Urinary bladder (tissue), 4 donors: ENCODE measurements around the gene ADAMTS6. TPM values are rescaled to one million over a fixed set of nuclear protein-coding genes. Genes with fewer than 3 reads are reported as not detected.
"Not testable (repeated sequence)": the region's sequence is repeated elsewhere in the genome, so short reads cannot be mapped to it uniquely, and the experiment has no call there.

Experiments
- DNase-seq: peaks from one replicate; pipeline ENCODE4 v3.0.0-alpha.2; 2015; ENCODE audit errors: extremely low spot score
- H3K27ac ChIP-seq: one replicate; pipeline ENCODE4 v1.5.1; 2013; ENCODE audit warnings: low read depth, mild to moderate bottlenecking, moderate library complexity
- H3K36me3 ChIP-seq: one replicate; pipeline ENCODE4 v1.6.1; 2013; ENCODE audit warnings: mild to moderate bottlenecking, moderate library complexity; ENCODE audit not compliant: insufficient read depth
- H3K4me1 ChIP-seq: one replicate; pipeline ENCODE4 v1.6.1; 2013; ENCODE audit warnings: mild to moderate bottlenecking, moderate library complexity; ENCODE audit not compliant: insufficient read depth
- H3K4me3 ChIP-seq: one replicate; pipeline ENCODE4 v1.5.1; 2013; ENCODE audit warnings: low read depth, low read length
- WGBS: extraction: QIAGEN DNeasy Blood & Tissue Kit; methylation state at CpG from one replicate; pipeline ENCODE4 v1.1.7; 2013; 5-methylcytosine and 5-hydroxymethylcytosine counted together
- polyA plus RNA-seq: library from polyadenylated mRNA; stranded (reverse); fragments of 200-250 nt; gene quantifications from one replicate; pipeline ENCODE4 v1.2.3, GENCODE V29; 2013
- total RNA-seq: library from RNA; depleted of rRNA; stranded (reverse); fragments of >200 nt; gene quantifications from one replicate; pipeline ENCODE4 v1.2.3, GENCODE V29; 2014
- donor health status: healthy with polysubstance abuse.
- donor health status: healthy.

Gene ADAMTS6
- total and polyA plus RNA-seq, 2 donors: 2.6 to 23.1 TPM

DNA sequence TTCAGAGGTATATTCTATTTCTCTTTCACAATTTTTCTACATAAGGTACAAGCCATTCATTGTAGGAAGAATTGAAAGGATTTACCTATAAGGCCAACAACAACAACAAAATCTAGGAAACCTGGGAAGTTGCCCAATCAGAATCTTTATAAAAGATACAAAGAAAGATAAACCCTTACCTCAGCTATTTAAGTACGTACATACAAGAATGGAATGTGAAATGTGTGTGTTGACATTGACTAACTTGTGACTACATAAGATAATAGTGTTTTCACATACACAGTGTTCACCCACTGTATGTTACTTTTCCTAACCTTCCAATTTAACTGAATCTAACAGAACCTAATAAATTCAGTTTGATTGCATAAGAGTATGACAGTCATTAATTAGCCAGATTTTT lies 154.1 kb downstream of the ADAMTS6 start:
- Histone ChIP-seq H3K4me3 (no peak overlapping the region), H3K36me3 (no peaks in the 10 kb centered on the region), H3K4me1 (no peaks in the 10 kb centered on the region), H3K27ac (no peak overlapping the region)
- no peak for DNase-seq
- WGBS: 73% methylated on average over 1 of the region's 1 CpG

DNA sequence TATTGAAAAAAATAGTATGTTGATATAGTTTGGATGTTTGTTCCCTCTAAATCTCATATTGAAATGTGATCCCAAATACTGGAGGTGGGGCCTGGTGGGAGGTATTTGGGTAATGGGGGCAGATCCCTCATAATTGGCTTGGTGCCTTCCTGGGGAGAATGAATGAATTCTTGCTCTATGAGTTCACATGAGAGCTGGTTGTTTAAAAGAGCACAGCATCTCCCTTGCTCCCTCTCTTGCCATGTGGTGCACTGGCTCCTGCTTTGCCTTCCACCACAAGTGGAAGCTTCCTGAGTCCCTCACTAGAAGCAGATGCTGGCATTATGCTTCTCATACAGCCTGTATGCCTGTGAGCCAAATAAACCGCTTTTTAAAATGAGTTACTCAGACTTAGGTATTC lies 154.8 kb downstream of the ADAMTS6 start:
- Histone ChIP-seq H3K27ac (no peak overlapping the region), H3K4me3 (no peak overlapping the region), H3K4me1 (no peaks in the 10 kb centered on the region), H3K36me3 (no peaks in the 10 kb centered on the region)
- no peak for DNase-seq
- WGBS: 89% methylated on average over 1 of the region's 1 CpG

- H3K36me3 ChIP-seq: no peaks in the 10 kb centered on the region
- WGBS: 92% methylated on average over 1 of the region's 1 CpG
- DNase-seq: no peak
- no peaks in the 10 kb centered on the region for H3K4me1 ChIP-seq
- no peak overlapping the region for H3K27ac ChIP-seq
- no peak overlapping the region for H3K4me3 ChIP-seq
Measured at GRCh38 chr5:65324226-65324625, 157.5 kb downstream of the ADAMTS6 start.

DNA sequence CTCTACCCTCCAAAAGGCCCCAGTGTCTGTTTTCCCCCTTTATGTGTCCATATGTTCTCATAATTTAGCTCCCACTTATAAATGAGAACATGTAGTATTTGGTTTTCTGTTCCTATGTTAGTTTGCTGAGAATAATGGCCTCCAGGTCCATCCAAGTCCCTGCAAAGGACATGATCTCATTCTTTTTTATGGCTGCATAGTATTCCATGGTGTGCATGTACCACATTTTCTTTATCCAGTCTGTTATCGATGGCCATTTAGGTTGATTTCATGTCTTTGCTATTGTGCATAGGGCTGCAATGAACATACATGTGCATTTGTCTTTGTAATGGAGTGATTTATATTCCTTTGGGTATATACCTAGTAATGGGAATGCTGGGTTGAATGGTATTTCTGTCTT lies 161.0 kb downstream of the ADAMTS6 start:
- not testable (repeated sequence) for H3K36me3 ChIP-seq, H3K4me1 ChIP-seq, H3K27ac ChIP-seq, DNase-seq, H3K4me3 ChIP-seq
- whole genome bisulfite sequencing: 97% methylated on average over 1 of the region's 1 CpG

DNA sequence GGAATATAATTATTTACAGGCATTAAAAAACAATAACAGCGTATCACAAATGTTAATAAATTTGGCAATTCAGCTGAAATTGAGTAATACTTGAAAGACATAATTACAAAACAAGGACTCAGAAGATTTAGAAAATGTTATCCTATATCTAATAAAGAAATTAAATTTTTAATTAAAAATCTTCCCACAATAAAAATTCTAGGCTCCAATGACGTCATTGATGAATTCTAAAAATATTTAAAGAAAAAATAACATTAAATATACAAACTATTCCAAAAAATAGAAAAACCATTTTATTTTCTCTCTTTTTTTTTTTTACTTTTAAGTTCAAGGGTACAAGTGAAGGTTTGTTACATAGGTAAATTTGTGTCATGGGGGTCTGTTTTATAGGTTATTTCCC lies 161.5 kb downstream of the ADAMTS6 start:
- Histone ChIP-seq H3K36me3 (no peaks in the 10 kb centered on the region), H3K27ac (no peak overlapping the region), H3K4me3 (no peak overlapping the region), H3K4me1 (no peaks in the 10 kb centered on the region)
- 94% methylated on average over 2 of the region's 2 CpGs for WGBS
- no peak for DNase-seq

GRCh38 chr5:65307931-65308330 lies 173.8 kb downstream of the ADAMTS6 start:
- Histone ChIP-seq H3K4me1 (peaks cover 1% of the 10 kb centered on the region), H3K27ac (no peak overlapping the region), H3K4me3 (no peak overlapping the region), H3K36me3 (no peaks in the 10 kb centered on the region)
- WGBS: 96% methylated on average over 1 of the region's 1 CpG
- no peak for DNase-seq

DNA sequence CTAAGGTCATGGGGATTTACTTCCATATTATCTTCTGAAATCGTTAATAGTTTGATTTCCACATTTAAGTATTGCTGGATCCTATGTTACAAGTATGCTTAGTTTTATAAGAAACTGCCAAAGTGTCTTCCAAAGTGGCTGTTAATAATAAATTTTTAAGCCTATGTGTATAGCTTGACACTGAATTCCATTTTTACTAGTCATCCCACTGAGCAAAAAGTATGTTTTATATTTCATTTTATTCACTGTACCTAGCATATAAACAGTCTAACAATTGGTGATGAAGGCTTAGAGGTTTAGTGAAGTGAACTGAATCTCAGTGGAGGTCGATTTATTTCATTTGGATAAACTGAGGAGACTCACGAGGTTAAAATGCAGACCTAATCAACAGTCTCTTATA lies 174.6 kb downstream of the ADAMTS6 start:
- Histone ChIP-seq H3K36me3 (no peaks in the 10 kb centered on the region), H3K4me3 (no peak overlapping the region), H3K27ac (no peak overlapping the region), H3K4me1 (peaks cover 1% of the 10 kb centered on the region)
- 81% methylated on average over 3 of the region's 3 CpGs for WGBS
- no peak for DNase-seq

DNA sequence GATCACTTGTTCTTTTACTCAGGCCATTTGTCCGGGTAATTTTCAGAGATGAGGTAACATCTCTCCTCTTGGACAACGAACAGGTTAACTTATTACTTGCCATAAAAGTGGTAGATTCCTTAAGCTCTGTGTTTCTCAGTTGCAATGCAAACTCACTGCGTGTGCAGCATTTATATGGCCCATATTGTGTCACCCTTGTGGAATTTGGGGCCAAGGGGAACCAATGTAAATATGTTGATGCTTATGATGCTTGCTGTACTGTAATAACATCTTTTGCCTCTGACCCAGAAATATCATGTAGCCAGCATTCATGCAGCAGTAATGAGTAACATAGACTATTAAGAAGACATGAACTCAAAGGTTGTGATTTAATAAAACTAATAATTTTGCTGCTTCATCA lies 175.8 kb downstream of the ADAMTS6 start:
- WGBS: 58% methylated on average over 3 of the region's 3 CpGs
- H3K4me1 ChIP-seq: peaks cover 1% of the 10 kb centered on the region
- DNase-seq: no peak
- no peak overlapping the region for H3K27ac ChIP-seq
- no peak overlapping the region for H3K4me3 ChIP-seq
- no peaks in the 10 kb centered on the region for H3K36me3 ChIP-seq

DNA sequence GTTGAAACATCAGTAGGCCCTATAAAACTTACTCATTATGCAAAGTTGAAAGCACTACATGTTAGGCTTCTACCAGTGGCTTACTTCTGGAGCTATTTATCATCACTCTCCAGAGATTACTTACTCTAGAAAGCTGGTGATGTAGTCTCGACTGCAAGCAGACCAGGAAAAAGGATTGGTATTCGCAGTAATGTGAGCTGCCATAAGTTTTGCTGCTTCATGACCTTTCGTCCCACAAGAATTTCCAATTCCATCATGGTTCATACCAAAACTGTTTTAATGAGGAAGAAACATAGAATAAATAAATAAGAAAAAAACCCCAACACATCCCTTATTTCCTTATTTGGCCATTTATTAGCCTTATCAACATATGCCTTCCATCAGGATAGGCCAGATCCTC lies 181.9 kb downstream of the ADAMTS6 start:
- no peaks in the 10 kb centered on the region for H3K36me3 ChIP-seq
- WGBS: 80% methylated on average over 3 of the region's 3 CpGs
- no peak overlapping the region for H3K27ac ChIP-seq
- no peak for DNase-seq
- H3K4me3 ChIP-seq: no peak overlapping the region
- no peaks in the 10 kb centered on the region for H3K4me1 ChIP-seq

DNA sequence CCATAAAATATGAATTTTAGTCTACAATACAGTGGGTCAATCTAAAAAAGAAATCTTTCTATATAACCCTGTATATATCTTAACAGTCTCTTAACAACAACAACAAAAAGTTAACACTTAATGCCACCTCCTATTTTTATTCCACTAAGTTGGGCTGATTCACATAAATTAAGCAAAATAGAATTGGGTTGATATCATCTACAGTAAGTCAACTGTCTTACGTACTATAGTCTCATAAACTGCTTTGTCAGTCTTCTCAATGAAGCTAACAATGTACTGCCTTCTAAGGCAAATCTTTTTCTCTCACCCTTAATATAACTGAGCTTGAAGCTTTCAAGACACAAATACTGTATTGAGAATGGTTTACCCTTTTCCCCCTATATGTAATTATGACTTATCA lies 185.7 kb downstream of the ADAMTS6 start:
- H3K4me1 ChIP-seq: no peaks in the 10 kb centered on the region
- no peaks in the 10 kb centered on the region for H3K36me3 ChIP-seq
- no peak for DNase-seq
- H3K27ac ChIP-seq: no peak overlapping the region
- 91% methylated on average over 1 of the region's 1 CpG for WGBS
- no peak overlapping the region for H3K4me3 ChIP-seq

DNA sequence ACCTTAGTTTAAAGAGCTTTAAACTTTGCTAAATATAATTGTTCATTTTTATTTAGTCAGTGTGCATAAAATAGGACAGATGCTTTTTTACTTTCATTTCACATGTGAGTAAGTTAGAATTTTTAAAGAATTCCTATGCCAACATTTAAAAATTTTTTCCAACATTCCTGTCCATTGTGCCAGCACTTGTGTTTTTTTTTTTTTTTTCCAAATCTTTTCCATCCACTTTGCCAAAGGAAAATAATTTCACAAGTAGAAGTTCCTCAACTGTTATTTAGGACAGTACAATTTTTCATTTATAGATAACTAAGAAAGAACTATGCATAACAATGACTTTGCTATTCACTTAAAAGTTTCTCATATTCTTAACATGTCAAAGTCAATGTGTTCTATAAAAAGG lies 189.5 kb downstream of the ADAMTS6 start:
- Histone ChIP-seq H3K4me3 (no peak overlapping the region), H3K4me1 (no peaks in the 10 kb centered on the region), H3K36me3 (no peaks in the 10 kb centered on the region), H3K27ac (no peak overlapping the region)
- no peak for DNase-seq

DNA sequence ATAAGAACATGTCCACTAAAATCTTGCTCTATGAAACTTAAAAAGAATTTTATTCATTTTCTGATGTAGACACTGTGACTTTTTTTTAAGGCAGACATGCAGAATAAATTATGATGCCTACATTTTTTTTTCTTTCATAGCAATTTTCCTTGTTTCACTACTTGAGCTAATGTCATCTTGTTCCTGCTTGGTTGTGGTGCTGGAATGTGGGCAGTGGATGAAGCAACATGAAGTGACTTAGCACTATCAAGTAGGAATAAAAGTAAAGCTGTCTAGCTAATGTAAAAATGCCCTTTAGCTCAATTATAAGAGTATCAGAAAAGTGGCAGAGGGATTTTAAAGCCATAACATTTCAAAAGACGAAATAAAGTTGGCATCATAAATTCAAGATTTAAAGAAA lies 191.0 kb downstream of the ADAMTS6 start:
- no peak overlapping the region for H3K27ac ChIP-seq
- 100% methylated on average over 1 of the region's 1 CpG for WGBS
- no peak overlapping the region for H3K4me3 ChIP-seq
- H3K36me3 ChIP-seq: no peaks in the 10 kb centered on the region
- no peak for DNase-seq
- no peaks in the 10 kb centered on the region for H3K4me1 ChIP-seq

DNA sequence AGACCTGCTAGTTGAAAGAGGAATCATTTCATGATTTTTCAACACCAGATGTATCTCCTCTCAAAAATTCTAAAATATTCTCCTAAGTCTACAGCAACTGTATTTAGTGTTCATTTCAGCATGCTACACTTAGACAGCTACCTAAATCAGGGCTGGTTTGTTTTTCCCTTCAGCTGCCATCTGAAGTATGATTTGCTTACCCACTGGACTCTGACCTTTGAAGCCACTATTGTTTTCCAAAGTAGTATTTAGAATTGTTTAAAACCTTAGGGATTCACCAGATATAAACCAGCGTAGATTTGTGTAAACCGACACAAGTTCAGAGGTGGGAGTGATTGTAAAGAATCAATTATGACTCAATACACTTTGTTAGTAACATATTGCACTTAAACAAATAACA lies 193.1 kb downstream of the ADAMTS6 start:
- Histone ChIP-seq H3K4me3 (no peak overlapping the region), H3K4me1 (no peaks in the 10 kb centered on the region), H3K36me3 (no peaks in the 10 kb centered on the region), H3K27ac (no peak overlapping the region)
- no peak for DNase-seq
- WGBS: 93% methylated on average over 2 of the region's 2 CpGs

DNA sequence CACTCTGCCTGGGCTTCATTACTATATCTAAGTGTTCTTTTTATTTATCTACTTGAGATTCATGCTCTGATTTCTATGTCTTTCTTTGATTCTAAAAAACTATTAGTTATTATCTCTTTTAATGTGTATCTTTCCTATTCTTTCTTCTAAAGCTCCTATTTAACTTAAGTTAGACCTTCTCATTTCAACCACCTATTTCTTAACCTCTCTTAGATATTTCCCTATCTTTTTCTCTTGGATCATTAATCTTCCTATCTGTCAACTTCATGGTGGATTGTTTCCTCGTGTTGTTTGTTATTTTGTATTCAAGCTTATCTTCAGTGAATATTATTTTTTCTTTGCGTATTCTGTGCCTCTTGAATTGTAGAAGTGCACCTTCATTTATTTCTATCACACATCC lies 202.1 kb downstream of the ADAMTS6 start:
- WGBS: 85% methylated on average over 2 of the region's 2 CpGs
- H3K4me1 ChIP-seq: no peaks in the 10 kb centered on the region
- no peak overlapping the region for H3K4me3 ChIP-seq
- no peak overlapping the region for H3K27ac ChIP-seq
- H3K36me3 ChIP-seq: no peaks in the 10 kb centered on the region
- no peak for DNase-seq

DNA sequence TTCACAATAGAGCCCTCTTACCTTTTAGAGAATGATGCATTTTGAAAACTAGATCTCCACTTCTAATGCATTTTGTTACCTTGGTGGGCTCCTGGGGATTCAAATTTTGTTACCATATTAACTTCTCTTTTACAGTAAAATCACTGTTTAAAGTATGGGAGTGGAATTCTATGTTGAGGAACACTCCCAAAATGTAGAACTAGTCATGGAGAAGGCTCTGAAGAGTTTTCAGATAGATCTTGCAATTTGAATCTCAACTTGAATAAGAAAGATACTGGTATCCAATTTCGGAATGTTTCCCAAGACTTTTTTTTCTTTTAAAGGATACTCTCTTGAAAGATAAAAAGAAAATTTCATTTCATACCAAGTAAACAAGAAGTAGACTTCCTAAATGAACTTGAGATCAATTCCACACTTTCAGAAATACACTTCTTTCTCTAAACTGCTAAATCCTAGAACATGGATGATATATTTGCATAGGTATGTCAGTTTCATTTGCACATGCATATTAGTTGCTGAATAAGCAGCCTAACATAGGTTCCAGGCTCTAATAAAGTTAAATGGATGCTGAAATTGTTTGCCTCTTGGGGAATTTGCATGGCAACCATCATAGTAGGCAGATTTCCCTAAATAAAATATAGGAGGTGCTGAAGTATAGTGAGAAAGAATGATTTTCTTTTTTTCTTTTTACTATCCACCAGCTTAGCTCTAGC lies 205.4 kb downstream of the ADAMTS6 start:
- no peak overlapping the region for H3K27ac ChIP-seq
- H3K36me3 ChIP-seq: no peaks in the 10 kb centered on the region
- DNase-seq: no peak
- no peak overlapping the region for H3K4me3 ChIP-seq
- no peaks in the 10 kb centered on the region for H3K4me1 ChIP-seq
- 79% methylated on average over 1 of the region's 1 CpG for WGBS
